Esophagus muscularis mucosa (tissue), 4 donors: ENCODE measurements around the gene LGR4.

ENCODE experiments used
- CTCF ChIP-seq, 3 experiments: fragments of 200-600 bp in 2 of 3; fragments of 450-650 bp in 1 of 3; sonication (generic) in 2 of 3; IDR thresholded peaks; one replicate each; pipeline ENCODE4 v1.5.1; 2017 to 2019; ENCODE audit warnings: antibody characterized with exemption in 3 of 3, mild to moderate bottlenecking in 2 of 3, moderate library complexity in 1 of 3
- EP300 ChIP-seq: sonication (generic); formaldehyde crosslinking; IDR thresholded peaks from one replicate; pipeline ENCODE4 v1.6.1; 2017; ENCODE audit warnings: antibody characterized with exemption
- POLR2A ChIP-seq: fragments of 450-650 bp; IDR thresholded peaks from one replicate; pipeline ENCODE4 v1.6.1; 2017; ENCODE audit warnings: antibody characterized with exemption, moderate library complexity, mild to moderate bottlenecking, low read depth
- POLR2AphosphoS5 ChIP-seq, 2 donors: sonication (generic); formaldehyde crosslinking; IDR thresholded peaks; one replicate each; pipeline ENCODE4 v1.6.1; 2017; ENCODE audit warnings: antibody characterized with exemption in 2 of 2

- no peak for TF ChIP-seq CTCF (IDR thresholded peaks at IDR 0.05)
- TF ChIP-seq POLR2A, result no peak
- TF ChIP-seq EP300, result no peak
- TF ChIP-seq POLR2AphosphoS5 (IDR thresholded peaks at IDR 0.05), result no peak
These were observed 124.9 kb downstream of the LGR4 start for GRCh38 chr11:27347359-27348339.
